GM12801 (cell line): ENCODE data around the gene CTRB1.

ENCODE experiments used
- CTCF ChIP-seq: IDR thresholded peaks from one replicate; pipeline ENCODE4 v1.5.1; 2011; ENCODE audit warnings: control low read depth; ENCODE audit not compliant: insufficient read length; ENCODE audit errors: extremely low read depth

CTRB1 gene

GRCh38 chr16:75226550-75227360 is 8.0 kb downstream of the CTRB1 start:
- no peak for TF ChIP-seq CTCF

DNA sequence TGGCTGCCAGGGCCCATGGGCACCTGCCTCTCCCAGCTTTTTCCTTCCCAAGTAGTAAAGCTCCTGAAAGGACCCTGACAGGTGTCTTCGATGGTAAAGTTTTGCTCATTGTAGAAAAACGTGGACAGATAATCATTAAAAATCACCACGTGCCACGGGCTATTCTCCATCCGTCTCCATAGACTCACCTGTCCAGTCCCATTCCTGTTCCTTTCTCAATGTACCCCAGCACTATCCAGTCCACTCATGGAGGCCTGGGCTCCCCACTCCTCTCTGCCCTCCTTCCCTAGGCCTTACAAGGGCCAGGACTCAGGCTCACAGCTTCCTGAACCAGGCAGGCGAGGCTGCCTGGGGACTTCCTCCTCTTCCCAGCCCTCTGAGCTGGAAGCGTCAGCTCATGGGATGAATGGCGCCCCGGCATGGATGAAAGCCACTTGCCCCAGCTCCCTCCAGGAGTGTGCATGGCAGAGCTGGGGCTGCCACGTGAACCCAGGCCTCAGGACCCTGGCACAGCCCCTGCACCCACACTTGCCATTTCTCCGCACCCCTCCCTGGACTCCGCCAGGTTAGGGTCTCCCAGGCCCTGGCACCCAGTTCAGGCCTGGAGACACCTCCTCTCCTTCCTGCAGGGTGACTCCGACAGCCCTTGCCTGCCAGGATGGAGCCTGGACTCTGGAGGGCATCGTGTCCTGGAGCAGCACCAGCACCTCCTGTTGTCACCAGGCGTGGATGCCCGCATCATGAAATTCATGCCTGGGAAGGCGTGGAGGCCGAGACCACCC is 8.8 kb downstream of the CTRB1 start:
- no peak for TF ChIP-seq CTCF

GRCh38 chr16:75228143-75228976 is 9.6 kb downstream of the CTRB1 start:
- TF ChIP-seq CTCF, result no peak

DNA sequence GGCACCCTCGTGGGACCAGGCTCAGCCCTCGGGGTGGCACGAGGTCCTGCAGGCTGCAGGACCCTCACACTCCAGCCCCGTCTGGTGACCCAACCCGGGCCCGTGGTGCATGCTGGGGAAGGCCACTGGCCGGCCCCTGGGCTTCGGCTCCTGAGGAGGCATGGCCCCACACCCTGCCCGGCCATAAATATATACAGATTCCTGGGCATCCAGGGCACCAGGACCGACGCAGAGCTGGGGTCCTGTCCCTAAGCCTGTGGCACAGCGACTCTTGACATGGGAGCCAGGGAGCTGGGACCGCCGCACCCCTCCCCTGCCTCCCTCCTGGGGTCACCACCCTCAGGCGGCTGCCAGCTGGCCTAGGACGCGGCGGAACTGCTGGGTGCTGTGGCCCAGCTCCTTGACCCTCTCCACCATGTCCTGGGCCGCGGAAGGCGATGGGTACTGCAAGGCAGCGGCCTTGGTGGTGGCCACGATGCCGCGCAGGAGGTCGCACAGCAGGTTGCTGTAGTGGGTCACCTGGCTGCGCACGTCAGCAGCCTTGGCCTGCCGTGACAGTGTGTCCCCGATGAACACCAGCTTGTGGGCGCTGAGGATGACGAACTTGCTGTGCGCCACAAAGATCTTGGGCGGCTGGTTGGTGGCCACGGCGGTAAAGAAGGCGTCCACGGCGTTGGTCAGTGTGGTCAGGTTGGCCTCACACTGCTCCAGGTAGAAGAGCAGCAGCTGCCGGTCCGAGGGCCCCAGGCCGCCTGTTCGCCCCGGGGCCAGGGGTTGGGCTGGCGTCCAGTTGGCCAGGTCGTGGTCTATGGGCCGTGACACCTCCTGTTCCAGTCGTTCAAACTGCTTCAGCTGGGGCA is 10.6 kb downstream of the CTRB1 start:
- TF ChIP-seq CTCF, result no peak

DNA sequence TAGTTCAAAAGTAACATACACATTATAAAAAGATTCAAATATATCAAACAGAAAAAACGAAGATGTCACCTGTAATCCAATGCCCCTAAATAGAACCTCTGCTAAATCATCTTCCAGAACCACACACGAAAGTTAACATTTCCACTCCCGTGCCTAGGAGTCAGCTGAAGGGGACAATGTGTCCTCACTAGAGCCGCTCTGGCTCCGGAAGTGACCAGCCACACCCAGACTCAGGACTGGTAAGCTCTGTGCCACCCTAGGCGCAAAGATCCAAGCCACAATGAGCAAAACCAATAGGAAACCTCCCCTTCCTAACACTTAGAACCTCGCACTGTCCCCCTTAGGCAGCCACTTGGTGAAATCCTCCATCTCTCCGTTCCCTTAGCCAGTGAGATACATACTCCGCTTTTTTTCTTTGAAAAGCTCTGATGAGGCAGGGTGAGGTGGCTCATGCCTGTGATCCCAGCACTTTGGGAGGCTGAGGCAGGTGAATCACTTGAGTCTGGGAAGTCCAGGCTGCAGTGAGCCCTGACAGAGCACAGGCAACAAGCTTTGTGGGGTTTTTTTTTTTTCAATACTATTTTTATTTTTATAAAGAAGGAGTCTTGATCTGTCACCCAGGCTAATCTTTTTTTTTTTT is 11.8 kb downstream of the CTRB1 start:
- TF ChIP-seq CTCF, result no peak

GRCh38 chr16:75231570-75231969 is 12.8 kb downstream of the CTRB1 start:
- no peak for TF ChIP-seq CTCF
